ENCODE data around the gene ARHGEF4.
A peak's percentile ranks its signal among the peaks of the same experiment; 100 is the strongest.

Gene ARHGEF4

GRCh38 chr2:130920415-130921163 is 83.9 kb downstream of the ARHGEF4 start:
- peak; percentile 8 for DNase-seq (ENCODE audit: low read depth)

GRCh38 chr2:130921164-130921476 is 84.4 kb downstream of the ARHGEF4 start:
- DNase-seq (ENCODE audit: low read depth): no peak

GRCh38 chr2:130922417-130922816 is 85.7 kb downstream of the ARHGEF4 start:
- DNase-seq (ENCODE audit: low read depth): no peak

- no peak for DNase-seq (ENCODE audit: low read depth)
Observed at GRCh38 chr2:130928385-130928784, 91.7 kb downstream of the ARHGEF4 start.

DNA sequence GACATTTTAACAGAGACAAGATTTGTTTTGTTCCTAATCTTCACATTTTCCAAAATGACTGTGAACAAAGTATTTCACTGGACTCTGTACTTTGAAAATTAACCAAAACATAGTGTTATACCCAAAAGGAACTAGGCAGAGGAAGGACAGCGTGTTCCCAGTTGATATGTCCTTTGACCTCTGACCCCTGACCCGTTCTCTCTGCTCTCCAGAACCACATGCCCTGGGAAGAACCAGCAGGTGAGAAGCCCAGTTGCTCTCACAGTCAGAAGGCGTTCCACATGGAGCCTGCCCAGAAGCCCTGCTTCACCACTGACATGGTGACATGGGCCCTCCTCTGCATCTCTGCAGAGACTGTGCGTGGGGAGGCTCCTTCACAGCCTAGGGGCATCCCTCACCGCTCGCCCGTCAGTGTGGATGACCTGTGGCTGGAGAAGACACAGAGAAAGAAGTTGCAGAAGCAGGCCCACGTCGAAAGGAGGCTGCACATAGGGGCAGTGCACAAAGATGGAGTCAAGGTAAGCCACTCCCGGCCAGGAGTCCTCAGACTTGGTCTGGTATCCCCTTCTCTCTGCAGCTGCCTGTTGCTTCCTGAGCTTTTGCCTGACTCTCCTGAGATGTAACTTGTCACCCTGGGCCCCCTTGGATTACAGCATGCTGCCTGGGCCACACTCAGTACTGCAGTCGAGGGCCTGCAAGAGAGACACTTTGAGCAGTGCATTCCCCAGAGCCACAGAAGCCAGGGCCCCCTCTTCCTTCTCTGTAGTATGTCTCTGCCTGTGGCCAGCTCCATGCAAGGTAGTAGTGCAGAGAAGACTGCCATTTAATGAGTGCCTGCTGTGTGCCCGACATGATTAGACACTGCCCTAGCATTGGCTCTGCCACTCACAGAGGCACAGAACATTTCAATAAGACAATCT is 94.3 kb downstream of the ARHGEF4 start:
- DNase-seq (ENCODE audit: low read depth): no peak

- no peak for DNase-seq (ENCODE audit: low read depth)
Observed at GRCh38 chr2:130933501-130933900, 96.8 kb downstream of the ARHGEF4 start.

GRCh38 chr2:130936451-130936850 is 99.7 kb downstream of the ARHGEF4 start:
- DNase-seq (ENCODE audit: low read depth): no peak

DNA sequence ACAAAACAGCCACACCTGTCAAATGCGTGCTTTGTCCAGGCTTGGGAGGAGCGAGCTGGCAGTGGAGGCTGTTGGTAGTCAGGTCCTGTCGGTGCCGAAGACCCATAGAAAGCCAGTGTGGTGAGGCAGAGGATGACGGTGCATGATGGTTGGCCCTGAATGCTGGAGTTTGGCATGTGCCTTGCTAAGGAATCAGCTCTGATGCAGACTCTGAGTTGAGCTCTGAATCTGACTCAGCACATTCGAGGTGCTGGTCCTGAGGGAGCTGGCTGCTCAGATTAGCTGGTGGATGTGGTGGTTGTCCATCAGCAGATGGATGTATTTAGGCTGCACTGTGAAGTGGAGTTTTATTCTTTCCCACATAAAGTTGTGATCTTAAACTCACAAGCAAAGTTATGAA is 111.3 kb downstream of the ARHGEF4 start:
- no peak for DNase-seq (ENCODE audit: low read depth)

DNA sequence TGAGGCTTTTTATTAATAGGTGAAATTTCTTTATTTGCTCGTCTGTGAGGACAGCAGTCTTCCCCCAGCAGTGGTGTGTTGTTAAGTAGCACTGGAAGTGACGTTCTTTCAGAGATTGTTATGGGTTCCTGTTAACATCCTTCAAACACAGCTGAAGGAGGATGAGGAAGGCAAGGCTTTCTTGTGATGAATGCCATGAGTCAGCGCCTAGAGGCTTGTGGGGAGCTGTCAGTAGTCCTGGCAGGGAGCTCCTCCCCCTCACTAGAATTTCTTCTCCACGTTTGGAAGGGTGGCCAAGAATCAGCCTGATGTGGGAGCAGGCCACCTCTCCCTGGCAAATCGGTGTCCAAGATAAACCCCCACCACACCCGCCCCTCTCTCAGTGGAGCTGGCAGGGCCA is 113.2 kb downstream of the ARHGEF4 start:
- no peak for DNase-seq (ENCODE audit: low read depth)

DNA sequence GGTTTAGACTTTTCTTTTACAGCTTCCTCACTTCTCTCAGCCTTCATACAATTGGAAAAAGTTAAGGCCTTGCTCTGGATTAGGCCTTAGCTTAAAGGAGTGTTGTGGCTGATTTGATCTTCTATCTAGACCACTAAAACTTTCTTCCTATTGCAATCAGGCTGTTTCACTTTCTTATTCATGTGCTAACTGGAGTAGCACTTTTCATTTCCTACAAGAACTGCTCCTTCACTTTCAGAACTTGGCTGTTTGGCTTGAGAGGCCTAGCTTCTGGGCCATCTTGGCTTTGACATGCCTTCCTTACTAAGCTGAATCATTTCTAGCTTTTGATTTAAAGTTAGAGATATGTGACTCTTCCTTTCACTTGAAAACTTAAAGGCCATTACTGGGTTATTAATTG is 114.3 kb downstream of the ARHGEF4 start:
- no peak for DNase-seq (ENCODE audit: low read depth)

DNA sequence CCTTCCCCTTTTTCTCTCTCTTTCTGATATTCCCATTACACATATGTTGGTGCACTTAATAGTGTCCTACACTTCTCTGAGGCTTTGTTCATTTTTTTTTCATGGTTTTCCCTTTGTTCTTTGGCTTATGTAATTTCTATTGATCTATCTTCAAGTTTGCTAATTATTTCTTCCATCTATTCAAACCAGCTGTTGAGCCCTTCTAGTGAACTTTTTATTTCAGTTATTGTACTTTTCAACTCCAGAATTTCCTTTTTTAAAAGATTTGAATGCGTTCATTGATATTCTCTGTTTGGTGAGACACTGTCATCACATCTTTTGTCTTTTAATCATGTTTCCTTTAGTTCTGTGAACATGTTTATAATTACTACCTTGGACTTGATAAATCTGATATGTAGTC is 118.2 kb downstream of the ARHGEF4 start:
- no peak for DNase-seq (ENCODE audit: low read depth)

GRCh38 chr2:130957915-130958314 is 121.2 kb downstream of the ARHGEF4 start:
- DNase-seq (ENCODE audit: low read depth): no peak

- no peak for DNase-seq (ENCODE audit: low read depth)
Observed at GRCh38 chr2:130963196-130963848, 126.6 kb downstream of the ARHGEF4 start.

GRCh38 chr2:130963849-130964793 is 127.4 kb downstream of the ARHGEF4 start:
- no peak for DNase-seq (ENCODE audit: low read depth)

- DNase-seq (ENCODE audit: low read depth): no peak
Observed at GRCh38 chr2:130964931-130965330, 128.2 kb downstream of the ARHGEF4 start.

DNA sequence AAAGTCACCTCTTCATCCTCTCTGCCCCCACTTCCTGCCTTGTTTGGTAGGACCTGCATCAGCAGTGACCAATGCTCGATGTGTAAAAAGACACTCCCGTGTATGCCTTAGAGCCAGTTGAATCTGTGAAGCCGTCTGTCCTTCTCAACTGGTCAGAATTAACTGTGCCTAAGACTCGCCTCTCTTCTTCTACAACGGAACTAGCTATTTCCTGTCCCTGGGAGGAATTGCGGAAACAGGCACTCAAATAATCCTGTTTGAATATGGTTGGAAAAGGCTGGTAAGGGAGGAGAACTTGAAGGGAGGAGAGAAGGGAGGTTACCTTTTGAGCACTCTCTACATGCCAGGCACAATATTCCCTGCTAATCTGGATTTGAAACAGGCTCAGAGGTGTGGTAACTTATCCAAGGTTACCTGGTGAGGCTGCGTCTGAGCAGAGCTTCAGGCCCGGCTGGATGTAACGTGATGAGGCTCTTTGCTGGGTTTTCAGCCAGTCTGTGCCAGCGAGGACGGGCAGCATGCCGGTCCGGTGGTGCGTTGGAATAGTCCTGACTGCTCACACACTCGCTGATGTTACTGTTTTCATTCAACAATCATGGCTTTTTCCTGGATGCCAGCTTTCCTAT is 129.5 kb downstream of the ARHGEF4 start:
- no peak for DNase-seq (ENCODE audit: low read depth)

DNA sequence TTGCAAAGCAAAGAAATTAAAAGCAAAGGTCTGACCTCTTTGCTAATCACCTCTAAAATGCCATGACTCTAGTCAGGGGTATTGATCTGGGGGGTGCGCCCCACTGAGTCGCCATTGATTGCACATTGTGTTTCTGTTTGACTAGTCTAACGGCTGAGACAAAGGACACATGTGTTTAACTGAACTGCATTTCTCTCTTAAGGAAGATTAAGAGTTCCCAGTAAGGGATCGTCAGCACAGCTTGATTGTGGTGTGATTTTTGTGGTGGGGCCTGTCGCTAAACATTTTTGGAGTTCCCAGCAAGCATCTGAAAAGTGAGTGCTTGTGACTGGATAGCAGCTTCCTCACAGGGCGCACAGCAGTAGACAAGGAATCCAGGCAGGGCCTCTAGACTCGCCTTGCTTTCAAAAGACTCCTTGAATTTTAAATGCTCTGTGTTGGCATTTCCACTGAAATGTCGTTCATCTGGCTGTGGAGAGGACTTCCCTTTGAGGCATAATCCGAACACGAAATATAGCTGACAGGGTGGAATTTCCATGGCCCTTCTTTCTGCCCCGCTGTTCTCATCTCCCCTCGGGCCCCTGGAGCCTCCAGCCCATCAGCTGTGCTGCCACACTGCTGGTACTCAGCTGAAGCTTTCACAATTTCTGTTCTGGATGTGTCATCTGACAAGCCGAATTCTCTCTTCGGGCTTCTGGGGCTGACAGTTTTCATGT is 130.2 kb downstream of the ARHGEF4 start:
- DNase-seq (ENCODE audit: low read depth): no peak

DNA sequence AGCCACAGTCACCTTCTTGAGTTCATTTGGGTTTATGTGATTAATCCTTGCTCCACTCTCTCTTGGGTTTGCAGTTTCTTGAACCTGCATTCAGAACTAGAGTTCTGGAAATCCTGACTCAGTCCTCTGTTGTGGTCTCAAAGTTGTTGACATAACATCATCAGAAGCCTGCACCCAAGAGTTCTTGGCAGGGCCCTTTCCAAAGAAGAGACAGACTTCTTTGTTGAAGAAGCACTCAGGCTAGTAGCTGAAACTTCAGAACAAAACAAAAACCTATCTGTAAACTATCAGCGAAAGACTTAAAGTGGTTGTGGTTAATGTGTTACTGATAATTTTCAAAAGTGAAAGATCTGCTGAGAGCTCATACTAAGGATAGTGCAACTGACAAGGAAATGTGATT is 135.7 kb downstream of the ARHGEF4 start:
- DNase-seq (ENCODE audit: low read depth): no peak

- no peak for DNase-seq (ENCODE audit: low read depth)
Observed at GRCh38 chr2:130975729-130976128, 139.0 kb downstream of the ARHGEF4 start.

GRCh38 chr2:130976591-130977237 is 140.0 kb downstream of the ARHGEF4 start:
- no peak for DNase-seq (ENCODE audit: low read depth)
